Neural progenitor cell (in vitro differentiated cells): Measurements from ENCODE around the gene DDX25.

Source experiments
- EZH2 ChIP-seq: fragments of 200-600 bp; sonication (generic); IDR thresholded peaks from 2 replicates; pipeline ENCODE4 v1.6.1; 2017; ENCODE audit warnings: antibody characterized with exemption, mild to moderate bottlenecking, moderate library complexity
- EZH2phosphoT487 ChIP-seq: fragments of 200-600 bp; sonication (generic); IDR thresholded peaks from 2 replicates; pipeline ENCODE4 v1.6.1; 2017; ENCODE audit warnings: antibody characterized with exemption
- TF ChIP-seq, protein P1 (sequence below): fragments of 200-600 bp; sonication (generic); IDR thresholded peaks from 2 replicates; pipeline ENCODE4 v1.5.1; 2017; ENCODE audit warnings: antibody characterized with exemption, mild to moderate bottlenecking

DNA sequence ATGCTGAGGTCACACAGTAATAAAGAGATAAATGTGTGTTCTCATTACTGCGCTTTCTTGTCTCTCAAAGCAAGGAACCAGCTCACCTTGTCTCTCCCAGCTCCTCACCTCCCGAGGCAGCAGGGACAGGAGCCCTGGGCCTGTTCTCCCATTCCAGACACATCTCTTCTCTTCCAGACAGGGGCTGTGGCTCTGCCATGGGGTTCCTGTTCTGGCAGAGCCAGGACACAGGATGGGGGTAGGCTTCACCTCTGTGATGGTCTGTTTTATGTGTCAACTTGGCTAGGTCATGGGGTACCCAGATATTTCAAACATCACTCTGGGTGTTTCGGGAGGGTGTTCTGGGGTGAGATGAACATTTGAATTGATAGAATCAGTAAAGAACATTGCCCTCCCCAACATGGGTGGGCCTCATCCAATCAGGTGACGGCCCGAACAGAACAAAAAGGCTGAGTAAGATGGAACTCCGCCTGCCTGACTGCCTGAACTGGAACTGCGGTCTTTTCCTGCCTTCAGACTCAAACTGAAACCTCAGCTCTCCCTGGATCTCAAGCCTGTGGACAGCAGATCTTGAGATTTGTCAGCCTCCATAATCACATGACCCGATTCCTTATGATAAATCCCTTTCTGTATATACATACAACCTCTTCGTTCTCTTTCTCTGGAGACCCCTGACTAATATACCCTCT lies 39.5 kb downstream of the DDX25 start:
- no peak for TF ChIP-seq EZH2
- TF ChIP-seq, protein P1, sequence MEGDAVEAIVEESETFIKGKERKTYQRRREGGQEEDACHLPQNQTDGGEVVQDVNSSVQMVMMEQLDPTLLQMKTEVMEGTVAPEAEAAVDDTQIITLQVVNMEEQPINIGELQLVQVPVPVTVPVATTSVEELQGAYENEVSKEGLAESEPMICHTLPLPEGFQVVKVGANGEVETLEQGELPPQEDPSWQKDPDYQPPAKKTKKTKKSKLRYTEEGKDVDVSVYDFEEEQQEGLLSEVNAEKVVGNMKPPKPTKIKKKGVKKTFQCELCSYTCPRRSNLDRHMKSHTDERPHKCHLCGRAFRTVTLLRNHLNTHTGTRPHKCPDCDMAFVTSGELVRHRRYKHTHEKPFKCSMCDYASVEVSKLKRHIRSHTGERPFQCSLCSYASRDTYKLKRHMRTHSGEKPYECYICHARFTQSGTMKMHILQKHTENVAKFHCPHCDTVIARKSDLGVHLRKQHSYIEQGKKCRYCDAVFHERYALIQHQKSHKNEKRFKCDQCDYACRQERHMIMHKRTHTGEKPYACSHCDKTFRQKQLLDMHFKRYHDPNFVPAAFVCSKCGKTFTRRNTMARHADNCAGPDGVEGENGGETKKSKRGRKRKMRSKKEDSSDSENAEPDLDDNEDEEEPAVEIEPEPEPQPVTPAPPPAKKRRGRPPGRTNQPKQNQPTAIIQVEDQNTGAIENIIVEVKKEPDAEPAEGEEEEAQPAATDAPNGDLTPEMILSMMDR, result no peak
- TF ChIP-seq EZH2phosphoT487, result no peak
